Stimulated activated naive B cell treated with anti-CD40 and anti-IgM and Interleukin-4, amounts not matched to agents 10 μg/mL and 1 μg/mL and 100 μg/mL, for 72 hours (primary cell): Measurements from ENCODE around the gene MIDN.

ENCODE experiments used
- ATAC-seq, 2 donors: fragments of 150-1000 bp; cut with Tn5 transposase; replicated peaks; 2 replicates each; pipeline ENCODE4 v1.10.0; 2021; ENCODE audit warnings: moderate library complexity in 1 of 2
- DNase-seq: peaks from one replicate; pipeline ENCODE4 v3.0.0; 2021
- H3K27ac Mint-ChIP-seq: one replicate; pipeline ENCODE4 v1.8.0; 2022; ENCODE audit warnings: mild to moderate bottlenecking, mixed read lengths
- H3K27me3 Mint-ChIP-seq, 2 donors: one replicate each; pipeline ENCODE4 v1.8.0; 2022; ENCODE audit warnings: mixed read lengths in 2 of 2
- H3K36me3 Mint-ChIP-seq, 2 donors: one replicate each; pipeline ENCODE4 v1.8.0; 2022; ENCODE audit warnings: mixed read lengths in 2 of 2, mild to moderate bottlenecking in 1 of 2
- H3K4me1 Mint-ChIP-seq, 2 donors: one replicate each; pipeline ENCODE4 v1.8.0; 2022; ENCODE audit warnings: mixed read lengths in 2 of 2, mild to moderate bottlenecking in 1 of 2
- H3K4me3 Mint-ChIP-seq, 2 donors: one replicate each; pipeline ENCODE4 v1.8.0; 2022; ENCODE audit warnings: mild to moderate bottlenecking in 2 of 2, mixed read lengths in 2 of 2, moderate library complexity in 1 of 2
- H3K9me3 Mint-ChIP-seq, 2 donors: one replicate each; pipeline ENCODE4 v1.8.0; 2022; ENCODE audit warnings: mixed read lengths in 2 of 2, mild to moderate bottlenecking in 1 of 2

Gene MIDN

GRCh38 chr19:1269065-1269477 is 20.7 kb downstream of the MIDN start, which contains the start of gene CIRBP:
Gene CIRBP, plus strand, starts transcription at chr19:1269332. Its CDS starts 1,602 bp downstream, at chr19:1270934.
- peak within 1 kb of the TSS; percentile 87 to 90 for H3K4me3 Mint-ChIP-seq
- H3K9me3 Mint-ChIP-seq = no peaks in the 10 kb centered on the region
- peaks cover 72 to 89% of the 10 kb centered on the region in 2 donors for H3K4me1 Mint-ChIP-seq
- ATAC-seq = peak; percentile 62 to 69
- peaks cover 41 to 50% of the 10 kb centered on the region in 2 donors for H3K36me3 Mint-ChIP-seq
- DNase-seq = peak; percentile 99
- H3K27ac Mint-ChIP-seq = peak within 1 kb of the TSS; percentile 97
- no peaks in the 10 kb centered on the region for H3K27me3 Mint-ChIP-seq

- peak; percentile 79 for DNase-seq
- H3K27me3 Mint-ChIP-seq = no peaks in the 10 kb centered on the region
- peak overlapping the region; percentile 97 for H3K27ac Mint-ChIP-seq
- H3K4me3 Mint-ChIP-seq = peak overlapping the region; percentile 84 to 90
- H3K4me1 Mint-ChIP-seq = peaks cover 68 to 89% of the 10 kb centered on the region in 2 donors
- ATAC-seq = peak; percentile 22 to 28
- H3K36me3 Mint-ChIP-seq = peaks cover 39 to 49% of the 10 kb centered on the region in 2 donors
- no peaks in the 10 kb centered on the region for H3K9me3 Mint-ChIP-seq
Observed at GRCh38 chr19:1269478-1270212, 21.3 kb downstream of the MIDN start.

- Mint-ChIP-seq H3K27me3 (no peaks in the 10 kb centered on the region), H3K36me3 (peaks cover 42 to 52% of the 10 kb centered on the region in 2 donors)
Observed at GRCh38 chr19:1270213-1270853, 21.9 kb downstream of the MIDN start.

GRCh38 chr19:1270854-1271527 is 22.6 kb downstream of the MIDN start:
- Mint-ChIP-seq H3K36me3 (peaks cover 42 to 52% of the 10 kb centered on the region in 2 donors), H3K4me1 (peaks cover 58 to 77% of the 10 kb centered on the region in 2 donors)
- DNase-seq = no peak

More at GRCh38 chr19:1270213-1270853, 21.9 kb downstream of the MIDN start:
- H3K4me3 Mint-ChIP-seq = peak overlapping the region; percentile 84 to 90
- ATAC-seq (no peak), DNase-seq (no peak)
- peak overlapping the region; percentile 97 for H3K27ac Mint-ChIP-seq
- H3K4me1 Mint-ChIP-seq = peaks cover 63 to 84% of the 10 kb centered on the region in 2 donors
- H3K9me3 Mint-ChIP-seq = no peaks in the 10 kb centered on the region

GRCh38 chr19:1271528-1272422 is 23.4 kb downstream of the MIDN start:
- Mint-ChIP-seq H3K4me1 (peaks cover 59 to 79% of the 10 kb centered on the region in 2 donors), H3K27me3 (no peaks in the 10 kb centered on the region), H3K9me3 (no peaks in the 10 kb centered on the region), H3K4me3 (peak overlapping the region; percentile 84 to 90), H3K27ac (peak overlapping the region; percentile 97), H3K36me3 (peaks cover 46 to 57% of the 10 kb centered on the region in 2 donors)
- DNase-seq = no peak
- ATAC-seq = no peak

More at GRCh38 chr19:1270854-1271527, 22.6 kb downstream of the MIDN start:
- Mint-ChIP-seq H3K9me3 (no peaks in the 10 kb centered on the region), H3K27me3 (no peaks in the 10 kb centered on the region), H3K27ac (peak overlapping the region; percentile 97), H3K4me3 (peak overlapping the region; percentile 84 to 90)
- no peak for ATAC-seq

- Mint-ChIP-seq H3K4me1 (peaks cover 55 to 79% of the 10 kb centered on the region in 2 donors), H3K36me3 (peaks cover 49 to 59% of the 10 kb centered on the region in 2 donors), H3K9me3 (no peaks in the 10 kb centered on the region), H3K4me3 (peak overlapping the region; percentile 6 to 25), H3K27me3 (no peaks in the 10 kb centered on the region), H3K27ac (peak overlapping the region; percentile 25)
- ATAC-seq = no peak
- no peak for DNase-seq
Observed at GRCh38 chr19:1272423-1273262, 24.3 kb downstream of the MIDN start.

- H3K27me3 Mint-ChIP-seq = no peaks in the 10 kb centered on the region
Observed at GRCh38 chr19:1273263-1274041, 25.1 kb downstream of the MIDN start.

GRCh38 chr19:1274081-1274851 is 25.9 kb downstream of the MIDN start:
- Mint-ChIP-seq H3K27ac (peak overlapping the region; percentile 96), H3K36me3 (peaks cover 58 to 67% of the 10 kb centered on the region in 2 donors), H3K9me3 (no peaks in the 10 kb centered on the region), H3K4me3 (peak overlapping the region; percentile 87 to 93), H3K4me1 (peaks cover 46 to 71% of the 10 kb centered on the region in 2 donors), H3K27me3 (no peaks in the 10 kb centered on the region)
- DNase-seq (no peak), ATAC-seq (no peak)

More at GRCh38 chr19:1273263-1274041, 25.1 kb downstream of the MIDN start:
- Mint-ChIP-seq H3K4me3 (peak overlapping the region; percentile 75 to 93), H3K36me3 (peaks cover 55 to 65% of the 10 kb centered on the region in 2 donors), H3K27ac (peak overlapping the region; percentile 84), H3K9me3 (no peaks in the 10 kb centered on the region), H3K4me1 (peaks cover 51 to 78% of the 10 kb centered on the region in 2 donors)
- DNase-seq (no peak), ATAC-seq (no peak)

GRCh38 chr19:1274852-1275259 is 26.5 kb downstream of the MIDN start:
- H3K27ac Mint-ChIP-seq = peak overlapping the region; percentile 96

GRCh38 chr19:1275260-1275975 is 27.0 kb downstream of the MIDN start, which contains the start of gene FAM174C:
Gene FAM174C, plus strand, starts transcription at chr19:1275530. Its CDS starts 20 bp downstream, at chr19:1275550.
- peak; percentile 95 for DNase-seq
- ATAC-seq = peak; percentile 88 to 90
- Mint-ChIP-seq H3K9me3 (no peaks in the 10 kb centered on the region), H3K36me3 (peaks cover 63 to 71% of the 10 kb centered on the region in 2 donors), H3K27me3 (no peaks in the 10 kb centered on the region), H3K4me1 (peaks cover 51 to 76% of the 10 kb centered on the region in 2 donors), H3K27ac (peak within 1 kb of the TSS; percentile 98), H3K4me3 (peak within 1 kb of the TSS; percentile 90 to 93)

More at GRCh38 chr19:1274852-1275259, 26.5 kb downstream of the MIDN start:
- Mint-ChIP-seq H3K4me1 (peaks cover 50 to 76% of the 10 kb centered on the region in 2 donors), H3K36me3 (peaks cover 62 to 71% of the 10 kb centered on the region in 2 donors), H3K27me3 (no peaks in the 10 kb centered on the region), H3K4me3 (peak overlapping the region; percentile 87 to 93), H3K9me3 (no peaks in the 10 kb centered on the region)
- no peak for ATAC-seq
- DNase-seq = no peak
